Measurements from ENCODE around the gene BBS7.

DNA sequence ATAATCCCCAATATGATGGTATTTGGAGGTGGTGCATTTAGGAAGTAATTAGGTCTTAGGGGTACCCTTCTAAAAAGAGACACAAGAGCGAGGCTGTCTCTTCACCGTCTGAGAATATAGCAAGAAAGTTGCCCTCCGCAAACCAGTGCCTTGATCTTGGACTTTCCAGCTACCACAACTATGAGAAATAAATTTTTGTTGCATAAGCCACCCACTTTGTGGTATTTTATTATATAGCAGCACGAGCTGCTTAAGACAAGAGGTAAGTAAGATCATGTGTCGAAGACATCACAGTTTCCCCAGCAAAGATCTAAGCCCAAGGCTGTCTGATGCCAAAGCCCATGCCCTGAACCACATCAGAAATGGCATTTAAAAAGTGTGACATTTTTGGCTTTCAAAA, 78.8 kb downstream of the BBS7 start:
- TF ChIP-seq, protein P1, sequence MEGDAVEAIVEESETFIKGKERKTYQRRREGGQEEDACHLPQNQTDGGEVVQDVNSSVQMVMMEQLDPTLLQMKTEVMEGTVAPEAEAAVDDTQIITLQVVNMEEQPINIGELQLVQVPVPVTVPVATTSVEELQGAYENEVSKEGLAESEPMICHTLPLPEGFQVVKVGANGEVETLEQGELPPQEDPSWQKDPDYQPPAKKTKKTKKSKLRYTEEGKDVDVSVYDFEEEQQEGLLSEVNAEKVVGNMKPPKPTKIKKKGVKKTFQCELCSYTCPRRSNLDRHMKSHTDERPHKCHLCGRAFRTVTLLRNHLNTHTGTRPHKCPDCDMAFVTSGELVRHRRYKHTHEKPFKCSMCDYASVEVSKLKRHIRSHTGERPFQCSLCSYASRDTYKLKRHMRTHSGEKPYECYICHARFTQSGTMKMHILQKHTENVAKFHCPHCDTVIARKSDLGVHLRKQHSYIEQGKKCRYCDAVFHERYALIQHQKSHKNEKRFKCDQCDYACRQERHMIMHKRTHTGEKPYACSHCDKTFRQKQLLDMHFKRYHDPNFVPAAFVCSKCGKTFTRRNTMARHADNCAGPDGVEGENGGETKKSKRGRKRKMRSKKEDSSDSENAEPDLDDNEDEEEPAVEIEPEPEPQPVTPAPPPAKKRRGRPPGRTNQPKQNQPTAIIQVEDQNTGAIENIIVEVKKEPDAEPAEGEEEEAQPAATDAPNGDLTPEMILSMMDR (conservative IDR thresholded peaks at IDR 0.05; ENCODE audit: low read length): no peak
- TF ChIP-seq EZH2phosphoT487 (IDR thresholded peaks at IDR 0.05; ENCODE audit: borderline replicate concordance): no peak

Measured in Loucy (cell line).